Heart left ventricle (tissue), 16 donors: Measurements from ENCODE around the gene INTS2. TPM values are rescaled to one million over a fixed set of nuclear protein-coding genes. Genes with fewer than 3 reads are reported as not detected.
"Not testable (repeated sequence)": the region's sequence is repeated elsewhere in the genome, so short reads cannot be mapped to it uniquely, and the experiment has no call there.

Experiments
- ATAC-seq, 4 donors: fragments of 200-7000 bp; cut with Tn5 transposase; one replicate each; pipeline ENCODE4 v1.9.1; 2020 to 2022; ENCODE audit warnings: moderate library complexity in 4 of 4, mild to moderate bottlenecking in 3 of 4, moderate number of reproducible peaks in 1 of 4
- DNase-seq, 5 donors: peaks; one replicate each; pipeline ENCODE4 v3.0.0-alpha.2; 2020
- H3K27ac ChIP-seq, 12 donors: fragments of 200-600 bp; sonication (generic) in 4 of 12; one replicate each; pipeline versions ENCODE4 v1.5.0 to v1.8.0; 2016 to 2022; ENCODE audit warnings: mild to moderate bottlenecking in 2 of 12
- H3K27me3 ChIP-seq, 9 donors: fragments of 200-600 bp; sonication (generic) in 2 of 9; one replicate each; pipeline versions ENCODE4 v1.5.1 to v1.8.0; 2016 to 2022; ENCODE audit warnings: mild to moderate bottlenecking in 3 of 9
- H3K36me3 ChIP-seq, 9 donors: fragments of 200-600 bp; sonication (generic) in 2 of 9; one replicate each; pipeline versions ENCODE4 v1.5.0 to v1.8.0; 2018 to 2022; ENCODE audit warnings: mild to moderate bottlenecking in 2 of 9
- H3K4me1 ChIP-seq, 12 donors: fragments of 200-600 bp; sonication (generic) in 4 of 12; one replicate each; pipeline versions ENCODE4 v1.5.0 to v1.8.0; 2016 to 2022; ENCODE audit warnings: mild to moderate bottlenecking in 3 of 12
- H3K4me3 ChIP-seq, 12 donors: fragments of 200-600 bp; sonication (generic) in 4 of 12; one replicate each; pipeline versions ENCODE4 v1.5.0 to v1.8.0; 2017 to 2022; ENCODE audit warnings: mild to moderate bottlenecking in 9 of 12, moderate library complexity in 4 of 12
- H3K9me3 ChIP-seq, 12 donors: fragments of 200-600 bp; sonication (generic) in 4 of 12; one replicate each; pipeline versions ENCODE4 v1.5.0 to v1.8.0; 2016 to 2022; ENCODE audit warnings: mild to moderate bottlenecking in 1 of 12
- POLR2A ChIP-seq, 2 donors: fragments of 450-650 bp; IDR thresholded peaks; one replicate each; pipeline ENCODE4 v1.6.1; 2017; ENCODE audit warnings: antibody characterized with exemption in 2 of 2, mild to moderate bottlenecking in 2 of 2, moderate library complexity in 2 of 2
- WGBS, 4 donors: extraction: QIAGEN DNeasy Blood & Tissue Kit in 2 of 4; methylation state at CpG; one replicate each; pipeline versions ENCODE4 v1.1.5 to v1.1.7; 2013 to 2018; 5-methylcytosine and 5-hydroxymethylcytosine counted together
- intact Hi-C, 10 donors: fragments of 100-400 bp; cut with DNase I; formaldehyde crosslinking; loops; one replicate each; pipeline versions ENCODE4 v1.11.1 to v1.14.2; 2022
- polyA plus RNA-seq, 2 donors: library from polyadenylated mRNA; stranded (reverse); fragments of 200-250 nt; gene quantifications; one replicate each; pipeline ENCODE4 v1.2.3, GENCODE V29; 2013
- total RNA-seq, 9 donors: library from RNA; depleted of rRNA in 2 of 9; stranded (reverse); fragments of >200 nt in 2 of 9; fragmentation: NEBNext Ultra II Directional in 3 of 9; extraction: Animal tissue kit (Norgen Biotek cat#: 25700) in 3 of 9; gene quantifications; one replicate each; pipeline versions ENCODE4 v1.1.0 to v1.2.4, GENCODE V29; 2016 to 2023
- TF ChIP-seq, protein P1 (sequence below), 12 donors: fragments of 200-600 bp; sonication (generic) in 4 of 12; IDR thresholded peaks; one replicate each; pipeline versions ENCODE4 v1.5.0 to v1.8.0; 2018 to 2022; ENCODE audit warnings: antibody characterized with exemption in 12 of 12, mild to moderate bottlenecking in 5 of 12
- donor health status: ischemic (EF 13 %, LVEDD 7.1; RV severe dilation, severe dysfunction).
- donor health status: healthy with polysubstance abuse.
- donor health status: DM: no; HTN: yes; CAD: no.
- donor health status: DM: no; HTN: no; CAD: no.
- donor health status: ischemic (EF 25% LVEDD 6.9; RV normal size, moderate dysfunction).
- donor health status: ischemic (EF 25% LVEDD 5.7; RV mildly dilated, moderate dysfunction).
- donor health status: healthy.
- donor health status: DM: yes; HTN: yes; CAD: no.
- donor health status: ischemic (EF 35%, LVEDD 5.7; RV mildly dilated, moderate dysfunction).
- donor health status: nonischemic (EF 11% LVEDD 7.7; RV severe dilation, severe dysfunction).
- donor health status: DM: yes; HTN: yes; CAD: no.
- donor health status: PGD.
- donor health status: ischemic (EF 29% LVEDD 5.4; RV normal size, mild dysfunction).
- donor health status: nonischemic (EF 23%, LVEDD 6.1; RV moderate dilation, normal function).

The INTS2 gene
- total and polyA plus RNA-seq, 11 donors, result 3.0 to 16.6 (median 9.5) TPM

DNA sequence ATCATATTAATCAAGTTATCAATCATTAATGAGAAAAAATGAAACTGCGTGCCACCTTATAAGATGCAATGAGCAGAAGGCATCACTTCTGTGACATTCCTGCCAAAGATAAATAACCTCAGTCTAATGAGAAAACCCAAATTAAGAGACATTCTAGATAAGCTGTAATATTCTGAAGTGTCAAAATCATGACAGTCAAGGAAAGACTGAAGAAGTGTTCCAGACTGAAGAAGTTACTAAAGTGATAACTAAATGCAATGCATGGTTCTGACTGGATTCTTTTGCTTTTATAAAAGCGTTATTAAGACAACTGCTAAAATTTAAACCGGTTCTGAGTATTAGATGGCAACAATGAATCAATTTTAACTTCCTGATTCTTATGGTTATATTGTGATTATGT is 95.3 kb downstream of the INTS2 start:
- intact Hi-C loops, result loop anchor here in 4 of 10 donors (5.0 to 10.0 kb wide), 2 partner anchors 415 to 418 kb away; no protein-coding TSS in a partner anchor
- Histone ChIP-seq H3K27ac (no peak overlapping the region), H3K4me3 (no peak overlapping the region), H3K9me3 (peaks cover 0 to 5% (median 0%) of the 10 kb centered on the region in 12 donors), H3K4me1 (no peaks in the 10 kb centered on the region), H3K36me3 (no peaks in the 10 kb centered on the region), H3K27me3 (no peaks in the 10 kb centered on the region)
- no peak for DNase-seq
- no peak for TF ChIP-seq POLR2A (IDR thresholded peaks at IDR 0.05)
- ATAC-seq, result no peak
- WGBS, 4 donors, result 90 to 95% (median 92%) methylated on average over 3 of the region's 3 CpGs

DNA sequence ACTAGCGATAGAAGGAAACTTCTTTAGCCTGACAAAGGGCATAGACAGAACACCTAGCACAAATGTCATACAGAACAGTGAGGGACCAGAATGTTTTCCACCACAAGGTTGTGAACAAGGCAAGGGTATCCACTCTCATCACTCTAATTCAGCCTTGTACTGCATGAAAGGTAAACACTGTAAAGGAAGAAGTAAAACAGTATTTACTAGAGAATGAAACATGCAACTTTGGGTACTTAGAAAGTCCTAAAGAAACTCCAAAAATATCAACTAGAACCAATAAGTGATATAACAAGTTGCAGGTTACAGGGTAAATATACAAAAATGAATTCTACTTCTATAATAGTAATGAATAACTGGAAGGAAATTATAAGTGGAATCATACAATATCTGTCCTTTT is 96.7 kb downstream of the INTS2 start:
- DNase-seq (no peak), ATAC-seq (no peak)
- intact Hi-C loops, result loop anchor here in 4 of 10 donors (5.0 to 10.0 kb wide), 2 partner anchors 414 to 416 kb away; no protein-coding TSS in a partner anchor
- no peaks in the 10 kb centered on the region for H3K27me3 ChIP-seq
- H3K4me1 ChIP-seq, result no peaks in the 10 kb centered on the region
- no peak overlapping the region for H3K27ac ChIP-seq
- TF ChIP-seq, protein P1, sequence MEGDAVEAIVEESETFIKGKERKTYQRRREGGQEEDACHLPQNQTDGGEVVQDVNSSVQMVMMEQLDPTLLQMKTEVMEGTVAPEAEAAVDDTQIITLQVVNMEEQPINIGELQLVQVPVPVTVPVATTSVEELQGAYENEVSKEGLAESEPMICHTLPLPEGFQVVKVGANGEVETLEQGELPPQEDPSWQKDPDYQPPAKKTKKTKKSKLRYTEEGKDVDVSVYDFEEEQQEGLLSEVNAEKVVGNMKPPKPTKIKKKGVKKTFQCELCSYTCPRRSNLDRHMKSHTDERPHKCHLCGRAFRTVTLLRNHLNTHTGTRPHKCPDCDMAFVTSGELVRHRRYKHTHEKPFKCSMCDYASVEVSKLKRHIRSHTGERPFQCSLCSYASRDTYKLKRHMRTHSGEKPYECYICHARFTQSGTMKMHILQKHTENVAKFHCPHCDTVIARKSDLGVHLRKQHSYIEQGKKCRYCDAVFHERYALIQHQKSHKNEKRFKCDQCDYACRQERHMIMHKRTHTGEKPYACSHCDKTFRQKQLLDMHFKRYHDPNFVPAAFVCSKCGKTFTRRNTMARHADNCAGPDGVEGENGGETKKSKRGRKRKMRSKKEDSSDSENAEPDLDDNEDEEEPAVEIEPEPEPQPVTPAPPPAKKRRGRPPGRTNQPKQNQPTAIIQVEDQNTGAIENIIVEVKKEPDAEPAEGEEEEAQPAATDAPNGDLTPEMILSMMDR (IDR thresholded peaks at IDR 0.05), result no peak
- TF ChIP-seq POLR2A (IDR thresholded peaks at IDR 0.05), result no peak
- no peak overlapping the region for H3K4me3 ChIP-seq
- H3K36me3 ChIP-seq, result no peaks in the 10 kb centered on the region
- H3K9me3 ChIP-seq, result peaks cover 0 to 7% (median 0%) of the 10 kb centered on the region in 12 donors
- WGBS, 4 donors, result 95 to 98% (median 97%) methylated on average over 1 of the region's 1 CpG

DNA sequence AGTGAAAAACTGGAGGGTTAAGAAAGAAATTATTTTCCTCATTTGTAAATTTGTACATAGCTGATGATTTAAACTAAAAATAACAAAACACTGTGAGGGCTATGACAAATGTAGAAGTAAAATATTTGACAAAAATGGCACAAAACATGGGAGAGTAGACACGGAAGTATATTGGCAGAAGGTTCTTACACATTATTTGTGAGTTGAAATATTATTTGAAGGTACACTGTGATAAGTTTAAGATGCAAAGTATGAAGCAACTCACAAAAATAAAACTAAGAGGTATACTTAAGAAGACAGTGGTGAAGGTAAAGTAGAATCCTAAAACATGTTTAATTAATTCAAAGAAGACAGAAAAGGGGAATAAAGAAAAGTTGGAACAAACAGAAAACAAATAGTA is 99.1 kb downstream of the INTS2 start:
- Histone ChIP-seq H3K9me3 (peaks cover 0 to 7% (median 0%) of the 10 kb centered on the region in 12 donors), H3K27me3 (no peaks in the 10 kb centered on the region), H3K4me3 (no peak overlapping the region), H3K27ac (no peak overlapping the region), H3K36me3 (no peaks in the 10 kb centered on the region), H3K4me1 (no peaks in the 10 kb centered on the region)
- TF ChIP-seq POLR2A (IDR thresholded peaks at IDR 0.05), result no peak
- TF ChIP-seq, protein P1 (IDR thresholded peaks at IDR 0.05), result no peak
- 96 to 98% (median 97%) methylated on average over 1 of the region's 1 CpG for WGBS, 4 donors
- DNase-seq (no peak), ATAC-seq (no peak)
- intact Hi-C loops, result no loop called here

DNA sequence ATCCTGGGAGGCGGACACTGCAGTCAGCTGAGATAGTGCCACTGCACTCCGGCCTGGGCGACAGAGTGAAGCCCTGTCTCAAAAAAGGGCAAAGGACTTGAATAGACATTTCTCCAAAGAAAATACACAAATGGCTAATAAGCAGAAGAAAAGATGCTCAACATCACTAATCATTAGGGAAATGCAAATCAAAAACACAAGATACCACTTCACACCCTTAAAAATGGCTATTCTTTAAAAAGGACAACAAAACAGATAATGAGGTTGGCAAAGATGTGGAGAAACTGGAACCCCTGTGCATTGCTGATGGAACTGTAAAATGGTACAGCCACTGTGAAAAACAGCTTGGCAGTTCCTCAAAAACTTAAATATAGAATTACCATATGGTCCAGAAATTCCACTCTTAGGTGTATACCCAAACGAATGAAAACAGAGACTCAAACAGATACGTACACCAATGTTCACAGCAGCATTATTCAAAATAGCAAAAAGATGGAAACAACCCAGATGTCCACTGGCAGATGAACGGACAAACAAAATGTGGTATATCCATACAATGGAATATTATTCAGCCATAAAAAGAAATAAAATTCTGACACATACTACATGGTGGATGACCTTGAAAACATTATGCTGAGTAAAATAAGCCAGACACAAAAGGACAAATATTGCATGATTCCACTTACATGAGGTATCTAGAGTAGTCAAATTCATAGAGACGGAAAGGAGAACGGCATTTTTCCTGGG is 100.0 kb downstream of the INTS2 start:
- no peak for ATAC-seq
- TF ChIP-seq, protein P1 (IDR thresholded peaks at IDR 0.05), result no peak
- TF ChIP-seq POLR2A (IDR thresholded peaks at IDR 0.05), result no peak

DNA sequence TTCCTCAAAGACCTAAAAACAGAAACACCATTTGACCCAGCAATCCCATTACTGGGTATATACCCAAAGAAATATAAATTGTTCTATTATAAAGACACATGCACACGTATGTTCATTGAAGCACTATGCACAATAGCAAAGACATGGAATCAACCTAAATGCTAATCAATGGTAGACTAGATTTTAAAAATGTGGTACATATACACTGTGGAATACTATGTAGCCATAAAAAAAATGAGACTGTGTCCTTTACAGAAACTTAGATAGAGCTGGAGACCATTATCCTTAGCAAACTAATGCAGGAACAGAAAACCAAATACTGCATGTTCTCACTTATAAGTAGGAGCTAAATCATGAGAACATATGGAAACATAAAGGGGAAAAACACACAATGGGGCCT is 100.9 kb downstream of the INTS2 start:
- H3K4me3 ChIP-seq, DNase-seq, H3K27me3 ChIP-seq, H3K9me3 ChIP-seq, H3K36me3 ChIP-seq, intact Hi-C loops, ATAC-seq, H3K27ac ChIP-seq, H3K4me1 ChIP-seq: not testable (repeated sequence)
- WGBS, 4 donors, result 94 to 99% (median 98%) methylated on average over 1 of the region's 1 CpG

More for the DNA sequence above, 100.0 kb downstream of the INTS2 start:
- H3K4me1 ChIP-seq, result no peaks in the 10 kb centered on the region
- H3K36me3 ChIP-seq, result no peaks in the 10 kb centered on the region
- no peak overlapping the region for H3K4me3 ChIP-seq
- no peak for DNase-seq
- intact Hi-C loops, result no loop called here
- H3K27ac ChIP-seq, result no peak overlapping the region
- no peaks in the 10 kb centered on the region for H3K27me3 ChIP-seq
- peaks cover 0 to 7% (median 0%) of the 10 kb centered on the region in 12 donors for H3K9me3 ChIP-seq
- 97 to 98% (median 98%) methylated on average over 8 of the region's 8 CpGs for WGBS, 4 donors

DNA sequence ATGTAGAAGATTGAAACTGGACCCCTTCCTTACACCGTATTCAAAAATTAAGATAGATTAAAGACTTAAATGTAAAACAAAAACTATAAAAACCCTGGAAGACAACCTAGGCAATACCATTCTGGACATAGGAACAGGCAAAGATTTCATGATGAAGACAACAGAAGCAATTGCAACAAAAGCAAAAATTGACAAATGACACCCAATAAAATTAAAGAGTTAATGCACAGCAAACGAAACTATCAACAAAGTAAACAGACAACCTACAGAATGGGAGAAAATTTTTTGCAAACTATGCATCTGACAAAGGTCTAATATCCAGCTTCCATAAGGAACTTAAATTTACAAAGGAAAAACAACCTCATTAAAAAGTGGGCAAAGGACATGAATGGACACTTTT is 101.6 kb downstream of the INTS2 start:
- ATAC-seq, intact Hi-C loops, H3K27me3 ChIP-seq, H3K9me3 ChIP-seq, H3K4me3 ChIP-seq, DNase-seq, H3K4me1 ChIP-seq, H3K36me3 ChIP-seq, H3K27ac ChIP-seq: not testable (repeated sequence)
- WGBS, 4 donors, result 89 to 94% (median 92%) methylated on average over 2 of the region's 2 CpGs
